A549 (cell line): ENCODE measurements around the gene ZNF618.

ENCODE experiments used
- ESRRA ChIP-seq: fragments of 150-350 bp; IDR thresholded peaks from 2 replicates; pipeline ENCODE4 v1.6.1; 2014; ENCODE audit warnings: mild to moderate bottlenecking, low read length, borderline replicate concordance
- JUN ChIP-seq, 2 experiments: fragments of >200 bp; sonication (Bioruptor Twin); formaldehyde crosslinking; IDR thresholded peaks; 2 replicates in 1 of 2; 3 replicates in 1 of 2; pipeline ENCODE4 v1.6.1; 2016 to 2017
- MAZ ChIP-seq: fragments of 150-350 bp; IDR thresholded peaks from 2 replicates; pipeline ENCODE4 v1.6.1; 2014; ENCODE audit warnings: antibody characterized with exemption, low read depth, low read length, borderline replicate concordance
- TP53 ChIP-seq: fragments of 250-450 bp; sonication (Bioruptor Pico); IDR thresholded peaks from 2 replicates; pipeline ENCODE4 v1.5.0; 2021; ENCODE audit warnings: mild to moderate bottlenecking, moderate library complexity
- TF ChIP-seq, protein P1 (sequence below): fragments of >200 bp; sonication (Bioruptor Twin); formaldehyde crosslinking; IDR thresholded peaks from 3 replicates; pipeline ENCODE4 v1.5.1; 2016

DNA sequence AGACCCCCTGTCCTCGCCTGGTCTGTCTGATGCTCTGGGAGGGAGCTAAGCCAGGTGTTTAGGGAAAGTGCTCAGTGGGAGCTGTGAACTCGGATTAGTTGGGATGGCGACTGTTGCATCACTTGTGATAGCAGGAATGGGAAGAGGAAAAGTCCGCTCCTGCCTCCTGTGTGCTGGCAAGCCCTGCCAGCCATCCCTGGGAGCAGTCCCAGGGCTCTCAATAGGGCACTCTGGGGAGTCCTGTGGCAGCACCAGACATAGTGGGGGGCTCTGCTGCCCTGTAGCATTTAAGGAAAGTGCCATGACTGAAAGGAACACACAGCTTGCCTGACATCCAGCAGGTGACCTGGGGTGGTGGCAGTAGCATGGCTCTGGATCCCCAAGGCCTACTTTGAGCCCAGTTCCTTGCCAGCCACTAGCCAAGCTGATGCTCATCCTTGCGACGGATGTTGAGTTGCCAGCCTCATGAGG is 120.5 kb downstream of the ZNF618 start:
- TF ChIP-seq MAZ (no peak), JUN (IDR thresholded peaks at IDR 0.05) (no peak), TP53 (CRISPR knock-in tag) (no peak), ESRRA (no peak)
- TF ChIP-seq, protein P1, sequence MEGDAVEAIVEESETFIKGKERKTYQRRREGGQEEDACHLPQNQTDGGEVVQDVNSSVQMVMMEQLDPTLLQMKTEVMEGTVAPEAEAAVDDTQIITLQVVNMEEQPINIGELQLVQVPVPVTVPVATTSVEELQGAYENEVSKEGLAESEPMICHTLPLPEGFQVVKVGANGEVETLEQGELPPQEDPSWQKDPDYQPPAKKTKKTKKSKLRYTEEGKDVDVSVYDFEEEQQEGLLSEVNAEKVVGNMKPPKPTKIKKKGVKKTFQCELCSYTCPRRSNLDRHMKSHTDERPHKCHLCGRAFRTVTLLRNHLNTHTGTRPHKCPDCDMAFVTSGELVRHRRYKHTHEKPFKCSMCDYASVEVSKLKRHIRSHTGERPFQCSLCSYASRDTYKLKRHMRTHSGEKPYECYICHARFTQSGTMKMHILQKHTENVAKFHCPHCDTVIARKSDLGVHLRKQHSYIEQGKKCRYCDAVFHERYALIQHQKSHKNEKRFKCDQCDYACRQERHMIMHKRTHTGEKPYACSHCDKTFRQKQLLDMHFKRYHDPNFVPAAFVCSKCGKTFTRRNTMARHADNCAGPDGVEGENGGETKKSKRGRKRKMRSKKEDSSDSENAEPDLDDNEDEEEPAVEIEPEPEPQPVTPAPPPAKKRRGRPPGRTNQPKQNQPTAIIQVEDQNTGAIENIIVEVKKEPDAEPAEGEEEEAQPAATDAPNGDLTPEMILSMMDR = no peak
